PFSK-1 (cell line): Measurements from ENCODE around the gene SLC19A1.

Experiments
- FOXP2 ChIP-seq: optimal IDR thresholded peaks from 2 replicates; pipeline ENCODE3; 2011; ENCODE audit warnings: borderline replicate concordance, control low read depth, inconsistent platforms; ENCODE audit not compliant: insufficient read depth; ENCODE audit errors: extremely low read length, extremely low read depth
- POLR2AphosphoS5 ChIP-seq: IDR thresholded peaks from 2 replicates; pipeline ENCODE4 v1.6.1; 2012; ENCODE audit warnings: low read depth, mild to moderate bottlenecking, control low read depth, low read length, moderate library complexity
- SIN3A ChIP-seq: IDR thresholded peaks from 2 replicates; pipeline ENCODE4 v1.6.1; 2012; ENCODE audit warnings: mild to moderate bottlenecking, low read length, moderate library complexity, borderline replicate concordance; ENCODE audit not compliant: insufficient read depth
- TAF1 ChIP-seq: IDR thresholded peaks from 2 replicates; pipeline ENCODE4 v1.6.1; 2012; ENCODE audit warnings: low read length, control low read depth, borderline replicate concordance; ENCODE audit not compliant: insufficient read depth
- TF ChIP-seq, protein P1 (sequence below), 2 experiments: IDR thresholded peaks; 2 replicates each; pipeline versions ENCODE4 v1.6.1 to v1.8.0; 2011 to 2012; ENCODE audit warnings: low read depth in 2 of 2, low read length in 2 of 2, control low read depth in 1 of 2, inconsistent platforms in 1 of 2, mild to moderate bottlenecking in 1 of 2, moderate library complexity in 1 of 2; ENCODE audit not compliant: insufficient read depth in 1 of 2

Gene SLC19A1

DNA sequence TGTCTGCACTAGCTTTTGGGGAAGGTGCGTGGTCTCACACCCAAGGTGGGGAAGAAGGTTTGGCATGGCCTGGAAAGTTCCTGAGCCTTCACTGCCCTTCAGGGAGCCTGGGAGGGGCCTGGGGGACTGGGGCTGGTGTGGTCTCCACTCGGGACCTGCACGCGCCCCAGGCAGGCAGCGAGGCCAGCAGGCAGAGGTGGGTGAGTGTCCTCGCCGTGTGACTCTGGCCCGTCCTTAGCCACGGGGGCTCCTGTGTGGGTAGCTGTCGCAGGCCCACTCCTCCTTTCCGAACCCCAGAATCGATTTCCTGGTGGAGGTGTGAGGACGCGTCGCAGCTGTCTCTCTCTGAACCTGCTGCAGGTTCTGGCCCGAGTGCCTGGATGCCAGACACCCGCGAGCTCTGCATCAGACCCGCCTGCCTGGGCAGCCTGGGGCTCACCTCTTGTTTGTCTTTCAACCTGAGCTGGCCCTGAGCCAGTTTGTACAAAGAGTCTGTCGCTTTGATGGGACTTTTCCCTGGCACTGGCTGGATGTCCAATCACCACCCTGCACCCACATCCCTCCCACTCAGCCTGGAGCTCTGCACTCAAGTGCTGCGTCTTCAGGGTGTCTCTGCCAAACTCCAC, 36.0 kb upstream of the SLC19A1 start:
- no peak for TF ChIP-seq POLR2AphosphoS5
- no peak for TF ChIP-seq SIN3A
- TF ChIP-seq, protein P1, sequence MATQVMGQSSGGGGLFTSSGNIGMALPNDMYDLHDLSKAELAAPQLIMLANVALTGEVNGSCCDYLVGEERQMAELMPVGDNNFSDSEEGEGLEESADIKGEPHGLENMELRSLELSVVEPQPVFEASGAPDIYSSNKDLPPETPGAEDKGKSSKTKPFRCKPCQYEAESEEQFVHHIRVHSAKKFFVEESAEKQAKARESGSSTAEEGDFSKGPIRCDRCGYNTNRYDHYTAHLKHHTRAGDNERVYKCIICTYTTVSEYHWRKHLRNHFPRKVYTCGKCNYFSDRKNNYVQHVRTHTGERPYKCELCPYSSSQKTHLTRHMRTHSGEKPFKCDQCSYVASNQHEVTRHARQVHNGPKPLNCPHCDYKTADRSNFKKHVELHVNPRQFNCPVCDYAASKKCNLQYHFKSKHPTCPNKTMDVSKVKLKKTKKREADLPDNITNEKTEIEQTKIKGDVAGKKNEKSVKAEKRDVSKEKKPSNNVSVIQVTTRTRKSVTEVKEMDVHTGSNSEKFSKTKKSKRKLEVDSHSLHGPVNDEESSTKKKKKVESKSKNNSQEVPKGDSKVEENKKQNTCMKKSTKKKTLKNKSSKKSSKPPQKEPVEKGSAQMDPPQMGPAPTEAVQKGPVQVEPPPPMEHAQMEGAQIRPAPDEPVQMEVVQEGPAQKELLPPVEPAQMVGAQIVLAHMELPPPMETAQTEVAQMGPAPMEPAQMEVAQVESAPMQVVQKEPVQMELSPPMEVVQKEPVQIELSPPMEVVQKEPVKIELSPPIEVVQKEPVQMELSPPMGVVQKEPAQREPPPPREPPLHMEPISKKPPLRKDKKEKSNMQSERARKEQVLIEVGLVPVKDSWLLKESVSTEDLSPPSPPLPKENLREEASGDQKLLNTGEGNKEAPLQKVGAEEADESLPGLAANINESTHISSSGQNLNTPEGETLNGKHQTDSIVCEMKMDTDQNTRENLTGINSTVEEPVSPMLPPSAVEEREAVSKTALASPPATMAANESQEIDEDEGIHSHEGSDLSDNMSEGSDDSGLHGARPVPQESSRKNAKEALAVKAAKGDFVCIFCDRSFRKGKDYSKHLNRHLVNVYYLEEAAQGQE (IDR thresholded peaks at IDR 0.05; ENCODE audit: insufficient read depth in 1 of 2, low read depth in 2 of 2, low read length in 2 of 2) = no peak
- no peak for TF ChIP-seq TAF1
- TF ChIP-seq FOXP2 = no peak

DNA sequence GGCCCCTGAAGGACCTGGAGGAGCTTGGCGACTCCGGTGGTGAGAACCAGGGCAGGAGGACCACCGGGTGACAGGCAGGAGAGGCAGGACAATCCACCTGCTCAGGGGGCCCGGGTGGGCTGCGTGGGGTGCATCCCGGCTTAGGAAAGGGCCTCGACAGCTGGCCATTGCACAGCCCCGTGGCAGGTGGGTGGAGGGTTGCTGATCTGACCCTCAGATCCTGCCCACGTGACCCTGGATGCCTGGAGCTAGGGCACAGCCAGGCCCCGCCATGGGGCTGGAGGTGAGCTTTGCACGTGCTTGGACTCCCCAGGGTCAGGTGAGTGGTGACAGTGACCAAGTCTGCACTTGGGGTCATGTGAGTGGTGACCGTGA, 35.5 kb upstream of the SLC19A1 start:
- TF ChIP-seq FOXP2 (no peak), TAF1 (no peak), POLR2AphosphoS5 (no peak), SIN3A (no peak)
- TF ChIP-seq, protein P1 (IDR thresholded peaks at IDR 0.05; ENCODE audit: insufficient read depth in 1 of 2, low read depth in 2 of 2, low read length in 2 of 2) = no peak

DNA sequence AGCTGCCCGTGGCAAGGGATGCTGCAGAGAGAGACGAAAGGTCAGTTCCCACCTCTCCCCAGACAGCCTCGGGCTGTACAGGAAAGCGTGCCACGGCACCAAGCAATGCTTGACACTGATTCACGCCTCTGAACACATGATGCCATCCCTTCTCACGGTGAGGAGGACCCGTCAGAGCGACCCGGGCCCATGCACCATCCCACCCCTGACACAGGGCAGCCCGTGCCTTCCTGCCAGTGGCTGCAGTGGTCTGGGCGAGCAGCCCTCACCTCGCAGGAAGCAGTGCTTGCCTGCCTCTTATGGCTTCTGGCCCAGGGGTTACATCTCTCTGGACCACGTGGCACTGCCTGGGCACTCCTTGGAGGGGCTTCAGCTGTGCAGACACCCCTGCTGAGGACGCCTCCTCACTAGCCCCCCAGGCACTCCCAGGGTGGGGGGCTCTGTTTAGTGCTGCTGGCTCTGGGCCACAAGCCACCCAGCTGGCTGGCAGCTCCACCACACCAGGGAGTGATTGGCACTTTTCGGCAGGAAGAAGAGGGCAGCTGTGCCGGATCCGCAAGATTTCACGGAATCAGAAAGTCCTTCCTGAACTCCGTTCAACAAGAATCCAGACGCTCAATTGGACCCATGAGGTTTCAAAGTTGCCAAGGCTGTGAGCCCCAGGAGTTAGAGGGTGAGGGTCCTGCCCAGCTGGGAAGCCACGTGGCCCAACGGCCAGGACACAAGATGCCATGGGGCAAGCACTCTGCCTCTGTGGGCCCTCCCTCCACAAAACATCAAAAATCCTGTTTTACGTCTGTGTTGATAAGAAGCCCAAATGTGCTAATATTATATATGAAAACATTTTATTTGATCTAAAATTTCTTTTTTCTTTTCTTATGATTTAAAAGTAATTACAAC, 34.8 kb upstream of the SLC19A1 start:
- TF ChIP-seq FOXP2 (no peak), POLR2AphosphoS5 (no peak), TAF1 (no peak), SIN3A (no peak)
- TF ChIP-seq, protein P1 (IDR thresholded peaks at IDR 0.05; ENCODE audit: insufficient read depth in 1 of 2, low read depth in 2 of 2, low read length in 2 of 2) = no peak

DNA sequence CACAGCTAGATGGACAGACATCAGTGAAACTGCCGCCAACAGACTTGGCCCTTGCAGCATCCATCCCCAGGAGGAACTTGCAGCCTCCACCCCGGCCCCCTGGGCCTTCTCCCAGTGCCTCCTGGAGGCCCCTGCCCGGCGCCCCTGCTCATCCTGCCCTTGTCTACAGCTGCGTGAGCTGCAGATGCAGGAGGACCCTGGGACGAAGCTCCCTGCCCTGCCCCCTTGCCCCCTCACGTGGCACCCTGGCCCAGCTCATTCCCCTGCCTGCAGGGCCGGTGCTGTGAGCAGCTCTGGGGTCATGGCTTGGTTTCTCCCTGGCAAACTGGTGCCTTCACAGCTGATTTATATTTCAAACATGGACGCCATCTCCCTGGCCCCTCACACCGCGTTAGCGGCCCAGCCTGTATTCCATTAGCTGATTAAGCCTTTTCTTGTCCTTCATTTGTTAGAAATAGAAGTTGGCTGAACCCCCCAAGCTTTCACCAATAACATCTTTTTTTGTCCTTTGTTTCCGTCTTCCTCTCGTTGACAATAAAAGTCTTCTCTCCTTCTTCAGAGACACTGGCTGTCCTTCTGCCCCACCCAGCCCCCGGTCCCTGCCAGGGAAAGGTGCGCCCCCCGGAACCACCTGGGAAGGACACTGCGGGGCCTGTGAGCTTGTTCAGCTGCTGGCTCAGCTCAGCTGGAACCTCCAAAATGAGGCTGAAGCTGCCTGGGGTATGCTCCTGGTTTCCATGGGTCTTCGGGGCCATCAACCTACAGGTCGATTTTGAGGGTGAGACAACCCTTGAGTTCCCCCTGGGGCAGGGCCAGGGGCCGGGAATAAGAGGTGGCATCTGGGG, 34.0 kb upstream of the SLC19A1 start:
- TF ChIP-seq POLR2AphosphoS5 (no peak), TAF1 (no peak), FOXP2 (no peak), SIN3A (no peak)
- TF ChIP-seq, protein P1 (IDR thresholded peaks at IDR 0.05; ENCODE audit: insufficient read depth in 1 of 2, low read depth in 2 of 2, low read length in 2 of 2) = no peak
